Measurements from ENCODE around the gene CDC42BPG. TPM values are rescaled to one million over a fixed set of nuclear protein-coding genes. Genes with fewer than 3 reads are reported as not detected.

CDC42BPG gene
- polyA plus RNA-seq, 1 donor from 2014 or later = not detected

- no peak overlapping the region for H3K27ac ChIP-seq (ENCODE audit: low read length)
- no peaks in the 10 kb centered on the region for H3K36me3 ChIP-seq (ENCODE audit: insufficient read depth, low read length)
- H3K4me2 ChIP-seq (ENCODE audit: low read length) = no peak overlapping the region
- no peak overlapping the region for H3K9ac ChIP-seq (ENCODE audit: low read length)
- TF ChIP-seq POLR2AphosphoS5 (IDR thresholded peaks at IDR 0.05) = no peak
- no peak for TF ChIP-seq RAD21 (conservative IDR thresholded peaks at IDR 0.05)
- no peak for TF ChIP-seq REST (IDR thresholded peaks at IDR 0.05; ENCODE audit: borderline replicate concordance)
- no peak for TF ChIP-seq SMC3 (conservative IDR thresholded peaks at IDR 0.05; ENCODE audit: poor library complexity)
- no peak for TF ChIP-seq MXI1 (conservative IDR thresholded peaks at IDR 0.05; ENCODE audit: poor library complexity, severe bottlenecking)
- no peak for TF ChIP-seq TAF1 (IDR thresholded peaks at IDR 0.05; ENCODE audit: low read depth)
- no peak for TF ChIP-seq EP300 (conservative IDR thresholded peaks at IDR 0.05; ENCODE audit: poor library complexity, severe bottlenecking)
- TF ChIP-seq CTCF (IDR thresholded peaks at IDR 0.05; ENCODE audit: poor library complexity, severe bottlenecking) = no peak
- TF ChIP-seq EZH2 (IDR thresholded peaks at IDR 0.05; ENCODE audit: borderline replicate concordance, insufficient read depth, low read length, poor library complexity, severe bottlenecking) = no peak
- no peaks in the 10 kb centered on the region for H4K20me1 ChIP-seq (ENCODE audit: insufficient read depth)
- H3K9me3 ChIP-seq (ENCODE audit: low read length) = no peaks in the 10 kb centered on the region
- H3K9me2 ChIP-seq (ENCODE audit: insufficient read depth, low read length) = no peaks in the 10 kb centered on the region
- no peak overlapping the region for H3K4me3 ChIP-seq (ENCODE audit: low read length)
- no peaks in the 10 kb centered on the region for H3F3A ChIP-seq (ENCODE audit: insufficient read depth, low read length, poor library complexity, severe bottlenecking)
- no peak overlapping the region for H2AFZ ChIP-seq (ENCODE audit: low read depth, low read length)
- H3K79me2 ChIP-seq (replicated peaks; ENCODE audit: insufficient read depth, low read length) = no peaks in the 10 kb centered on the region
- no peaks in the 10 kb centered on the region for H3K27me3 ChIP-seq (ENCODE audit: insufficient read depth, low read depth, low read length)
Measured at GRCh38 chr11:64891880-64892279, 47.4 kb upstream of the CDC42BPG start.

GRCh38 chr11:64891215-64891848, 46.9 kb upstream of the CDC42BPG start:
- Histone ChIP-seq H3K27ac (ENCODE audit: low read length) (no peak overlapping the region), H3K4me3 (ENCODE audit: low read length) (no peak overlapping the region), H3K79me2 (replicated peaks; ENCODE audit: insufficient read depth, low read length) (no peaks in the 10 kb centered on the region), H3K27me3 (ENCODE audit: insufficient read depth, low read depth, low read length) (no peaks in the 10 kb centered on the region), H3K4me2 (ENCODE audit: low read length) (no peak overlapping the region), H3K9me2 (ENCODE audit: insufficient read depth, low read length) (no peaks in the 10 kb centered on the region), H3F3A (ENCODE audit: insufficient read depth, low read length, poor library complexity, severe bottlenecking) (no peaks in the 10 kb centered on the region), H3K9me3 (ENCODE audit: low read length) (no peaks in the 10 kb centered on the region), H4K20me1 (ENCODE audit: insufficient read depth) (no peaks in the 10 kb centered on the region), H3K36me3 (ENCODE audit: insufficient read depth, low read length) (no peaks in the 10 kb centered on the region), H3K9ac (ENCODE audit: low read length) (no peak overlapping the region), H2AFZ (ENCODE audit: low read depth, low read length) (no peak overlapping the region)
- TF ChIP-seq REST (IDR thresholded peaks at IDR 0.05; ENCODE audit: borderline replicate concordance) = no peak
